MG63 (cell line): ENCODE results near the gene MYZAP. TPM values are rescaled to one million over a fixed set of nuclear protein-coding genes. Genes with fewer than 3 reads are reported as not detected.
A peak's percentile ranks its signal among the peaks of the same experiment; 100 is the strongest.

Source experiments
- DNase-seq: peaks from one replicate; pipeline ENCODE4 v3.0.0-alpha.2; 2020
- H3K27me3 ChIP-seq: fragments of 250-450 bp; sonication (Bioruptor Pico); 2 replicates; pipeline ENCODE4 v1.5.1; 2020; ENCODE audit warnings: mild to moderate bottlenecking, moderate library complexity
- H3K36me3 ChIP-seq: fragments of 250-450 bp; sonication (Bioruptor Pico); 2 replicates; pipeline ENCODE4 v1.5.1; 2020; ENCODE audit warnings: mild to moderate bottlenecking, moderate library complexity
- H3K4me3 ChIP-seq: fragments of 250-450 bp; sonication (Bioruptor Pico); 2 replicates; pipeline ENCODE4 v1.5.1; 2020; ENCODE audit warnings: mild to moderate bottlenecking, moderate library complexity
- H3K9me3 ChIP-seq: fragments of 250-450 bp; sonication (Bioruptor Pico); 2 replicates; pipeline ENCODE4 v1.5.1; 2020; ENCODE audit warnings: mild to moderate bottlenecking, moderate library complexity
- total RNA-seq: library from RNA; depleted of rRNA; stranded (reverse); fragments of >200 nt; shearing (Covaris generic); gene quantifications from 2 replicates; pipeline ENCODE4 v1.2.3, GENCODE V29; 2014; ENCODE audit warnings: low replicate concordance

Gene MYZAP
- total RNA-seq, 1 experiment from 2014 or later = 0.69 TPM

GRCh38 chr15:57557267-57557666 lies 34.4 kb upstream of the MYZAP start:
- no peak for DNase-seq
- H3K36me3 ChIP-seq = no peaks in the 10 kb centered on the region
- H3K27me3 ChIP-seq = no peaks in the 10 kb centered on the region; the same call in 1 of the 2 replicates
- no peaks in the 10 kb centered on the region for H3K9me3 ChIP-seq
- H3K4me3 ChIP-seq = no peak overlapping the region

GRCh38 chr15:57557810-57558209 lies 33.9 kb upstream of the MYZAP start:
- no peak for DNase-seq
- Histone ChIP-seq H3K27me3 (no peaks in the 10 kb centered on the region; the same call in 1 of the 2 replicates), H3K9me3 (no peaks in the 10 kb centered on the region), H3K4me3 (no peak overlapping the region), H3K36me3 (no peaks in the 10 kb centered on the region)

- H3K36me3 ChIP-seq = no peaks in the 10 kb centered on the region
- H3K9me3 ChIP-seq = no peaks in the 10 kb centered on the region
- no peak overlapping the region for H3K4me3 ChIP-seq
- DNase-seq = peak; percentile 43
- H3K27me3 ChIP-seq = no peaks in the 10 kb centered on the region; the same call in 1 of the 2 replicates
These were observed 31.8 kb upstream of the MYZAP start for GRCh38 chr15:57559875-57560274.

- peak; percentile 76 for DNase-seq
- Histone ChIP-seq H3K36me3 (no peaks in the 10 kb centered on the region), H3K27me3 (no peaks in the 10 kb centered on the region; the same call in 1 of the 2 replicates), H3K4me3 (no peak overlapping the region), H3K9me3 (no peaks in the 10 kb centered on the region)
These were observed 30.5 kb upstream of the MYZAP start for GRCh38 chr15:57561041-57561711.

- DNase-seq = no peak
- Histone ChIP-seq H3K9me3 (no peaks in the 10 kb centered on the region), H3K27me3 (no peaks in the 10 kb centered on the region; the same call in 1 of the 2 replicates), H3K36me3 (no peaks in the 10 kb centered on the region), H3K4me3 (no peak overlapping the region)
These were observed 29.4 kb upstream of the MYZAP start for GRCh38 chr15:57562196-57562769.

- Histone ChIP-seq H3K9me3 (no peaks in the 10 kb centered on the region), H3K4me3 (no peak overlapping the region), H3K36me3 (no peaks in the 10 kb centered on the region), H3K27me3 (no peaks in the 10 kb centered on the region)
- DNase-seq = no peak
These were observed 28.3 kb upstream of the MYZAP start for GRCh38 chr15:57563416-57563815.

- no peaks in the 10 kb centered on the region for H3K36me3 ChIP-seq
- no peaks in the 10 kb centered on the region for H3K27me3 ChIP-seq
- H3K4me3 ChIP-seq = no peak overlapping the region
- no peak for DNase-seq
- H3K9me3 ChIP-seq = no peaks in the 10 kb centered on the region
These were observed 26.4 kb upstream of the MYZAP start for GRCh38 chr15:57565311-57565710.

- Histone ChIP-seq H3K9me3 (no peaks in the 10 kb centered on the region), H3K27me3 (no peaks in the 10 kb centered on the region), H3K36me3 (no peaks in the 10 kb centered on the region), H3K4me3 (no peak overlapping the region)
- peak; percentile 70 for DNase-seq
These were observed 24.9 kb upstream of the MYZAP start for GRCh38 chr15:57566834-57567233.

GRCh38 chr15:57567891-57568290 lies 23.8 kb upstream of the MYZAP start:
- Histone ChIP-seq H3K9me3 (no peaks in the 10 kb centered on the region), H3K36me3 (no peaks in the 10 kb centered on the region), H3K27me3 (no peaks in the 10 kb centered on the region), H3K4me3 (no peak overlapping the region)
- no peak for DNase-seq

GRCh38 chr15:57568299-57568698 lies 23.4 kb upstream of the MYZAP start:
- no peak overlapping the region for H3K4me3 ChIP-seq
- H3K9me3 ChIP-seq = no peaks in the 10 kb centered on the region
- DNase-seq = no peak
- H3K36me3 ChIP-seq = no peaks in the 10 kb centered on the region
- no peaks in the 10 kb centered on the region for H3K27me3 ChIP-seq

GRCh38 chr15:57570340-57570739 lies 21.4 kb upstream of the MYZAP start:
- H3K9me3 ChIP-seq = no peaks in the 10 kb centered on the region
- no peak for DNase-seq

GRCh38 chr15:57570994-57571393 lies 20.7 kb upstream of the MYZAP start:
- H3K27me3 ChIP-seq = peaks cover 2% of the 10 kb centered on the region; the same call in 1 of the 2 replicates
- H3K4me3 ChIP-seq = no peak overlapping the region
- H3K36me3 ChIP-seq = no peaks in the 10 kb centered on the region
- H3K9me3 ChIP-seq = no peaks in the 10 kb centered on the region
- no peak for DNase-seq

More at GRCh38 chr15:57570340-57570739, 21.4 kb upstream of the MYZAP start:
- Histone ChIP-seq H3K27me3 (no peaks in the 10 kb centered on the region), H3K4me3 (no peak overlapping the region), H3K36me3 (no peaks in the 10 kb centered on the region)

GRCh38 chr15:57571725-57572124 lies 20.0 kb upstream of the MYZAP start:
- no peak overlapping the region for H3K4me3 ChIP-seq
- peaks cover 7% of the 10 kb centered on the region for H3K27me3 ChIP-seq
- DNase-seq = no peak
- H3K36me3 ChIP-seq = no peaks in the 10 kb centered on the region
- no peaks in the 10 kb centered on the region for H3K9me3 ChIP-seq

- Histone ChIP-seq H3K36me3 (no peaks in the 10 kb centered on the region), H3K27me3 (peaks cover 11% of the 10 kb centered on the region), H3K4me3 (no peak overlapping the region), H3K9me3 (no peaks in the 10 kb centered on the region)
- no peak for DNase-seq
These were observed 19.2 kb upstream of the MYZAP start for GRCh38 chr15:57572468-57572867.

GRCh38 chr15:57573151-57573550 lies 18.6 kb upstream of the MYZAP start:
- Histone ChIP-seq H3K27me3 (peaks cover 11% of the 10 kb centered on the region), H3K36me3 (no peaks in the 10 kb centered on the region), H3K9me3 (no peaks in the 10 kb centered on the region), H3K4me3 (no peak overlapping the region)
- no peak for DNase-seq

- H3K36me3 ChIP-seq = no peaks in the 10 kb centered on the region
- H3K4me3 ChIP-seq = no peak overlapping the region
- H3K27me3 ChIP-seq = peaks cover 13% of the 10 kb centered on the region
- DNase-seq = no peak
- H3K9me3 ChIP-seq = no peaks in the 10 kb centered on the region
These were observed 16.3 kb upstream of the MYZAP start for GRCh38 chr15:57575363-57575762.

GRCh38 chr15:57578288-57578900 lies 13.3 kb upstream of the MYZAP start:
- no peak for DNase-seq
- H3K4me3 ChIP-seq = no peak overlapping the region
- peaks cover 13% of the 10 kb centered on the region for H3K27me3 ChIP-seq

GRCh38 chr15:57580428-57580827 lies 11.3 kb upstream of the MYZAP start:
- H3K4me3 ChIP-seq = no peak overlapping the region
- H3K36me3 ChIP-seq = no peaks in the 10 kb centered on the region
- DNase-seq = no peak
- H3K27me3 ChIP-seq = peaks cover 13% of the 10 kb centered on the region
- H3K9me3 ChIP-seq = peaks cover 8% of the 10 kb centered on the region

More at GRCh38 chr15:57578288-57578900, 13.3 kb upstream of the MYZAP start:
- Histone ChIP-seq H3K36me3 (no peaks in the 10 kb centered on the region), H3K9me3 (peaks cover 7% of the 10 kb centered on the region)
